Measurements from ENCODE around the gene EMX1. TPM values are rescaled to one million over a fixed set of nuclear protein-coding genes. Genes with fewer than 3 reads are reported as not detected.

The EMX1 gene
- polyA plus RNA-seq, 1 donor from 2014 or later, result 0.33 TPM

DNA sequence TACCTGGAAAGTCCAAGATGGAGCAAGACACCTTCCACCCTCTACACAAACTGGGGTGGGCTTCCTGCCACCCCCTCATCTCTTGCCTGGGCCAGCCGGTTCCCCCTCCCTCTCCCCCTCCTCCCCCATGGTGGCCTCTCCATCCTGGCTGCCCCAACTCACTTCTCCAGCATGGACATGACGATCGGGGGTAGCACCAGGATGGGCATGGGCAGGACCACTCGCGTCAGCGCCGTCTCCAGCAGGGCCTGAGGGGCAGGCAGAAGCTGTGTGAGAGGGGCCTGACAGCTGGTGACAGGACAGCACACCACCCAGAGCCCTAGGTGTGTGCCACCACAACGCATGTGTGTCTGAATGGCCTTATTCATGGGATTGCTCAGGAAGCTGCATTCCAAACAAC, 51.0 kb downstream of the EMX1 start (continued):
- no peak for TF ChIP-seq POLR2AphosphoS5 (IDR thresholded peaks at IDR 0.05)

DNA sequence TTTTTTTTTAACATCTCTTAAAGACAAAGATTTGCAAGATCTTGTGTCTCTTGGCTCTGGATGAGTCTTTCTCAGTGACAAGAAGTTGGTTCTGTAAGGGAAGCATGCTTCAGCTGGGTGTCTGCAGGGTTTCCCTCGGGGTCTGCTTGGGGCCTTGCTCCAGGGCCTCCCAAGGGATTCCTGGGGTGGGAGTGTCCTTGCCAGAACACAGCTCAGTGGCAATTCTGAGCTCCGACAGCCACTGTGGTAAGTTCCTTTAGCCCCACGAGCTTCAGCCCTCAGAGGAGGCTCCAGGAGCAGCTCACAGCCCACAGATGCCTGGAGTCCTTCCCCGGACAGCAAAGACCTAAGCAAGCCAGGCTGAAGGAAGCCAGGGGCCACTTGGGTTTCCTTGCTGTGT, 52.4 kb downstream of the EMX1 start:
- Histone ChIP-seq H3K27ac (ENCODE audit: low read length) (no peak overlapping the region), H3K9me3 (ENCODE audit: low read length) (no peaks in the 10 kb centered on the region), H3K4me3 (ENCODE audit: low read length) (no peak overlapping the region), H3K36me3 (ENCODE audit: insufficient read depth, low read length) (no peaks in the 10 kb centered on the region), H3K9ac (ENCODE audit: low read length) (no peak overlapping the region), H3K9me2 (ENCODE audit: insufficient read depth, low read length) (no peaks in the 10 kb centered on the region), H2AFZ (ENCODE audit: low read depth, low read length) (no peak overlapping the region), H3F3A (ENCODE audit: insufficient read depth, low read length, poor library complexity, severe bottlenecking) (no peaks in the 10 kb centered on the region), H3K27me3 (ENCODE audit: insufficient read depth, low read depth, low read length) (no peaks in the 10 kb centered on the region), H4K20me1 (ENCODE audit: insufficient read depth) (no peaks in the 10 kb centered on the region), H3K4me2 (ENCODE audit: low read length) (no peak overlapping the region), H3K79me2 (replicated peaks; ENCODE audit: insufficient read depth, low read length) (no peaks in the 10 kb centered on the region)
- TF ChIP-seq RAD21 (conservative IDR thresholded peaks at IDR 0.05), result no peak
- TF ChIP-seq, protein P1, sequence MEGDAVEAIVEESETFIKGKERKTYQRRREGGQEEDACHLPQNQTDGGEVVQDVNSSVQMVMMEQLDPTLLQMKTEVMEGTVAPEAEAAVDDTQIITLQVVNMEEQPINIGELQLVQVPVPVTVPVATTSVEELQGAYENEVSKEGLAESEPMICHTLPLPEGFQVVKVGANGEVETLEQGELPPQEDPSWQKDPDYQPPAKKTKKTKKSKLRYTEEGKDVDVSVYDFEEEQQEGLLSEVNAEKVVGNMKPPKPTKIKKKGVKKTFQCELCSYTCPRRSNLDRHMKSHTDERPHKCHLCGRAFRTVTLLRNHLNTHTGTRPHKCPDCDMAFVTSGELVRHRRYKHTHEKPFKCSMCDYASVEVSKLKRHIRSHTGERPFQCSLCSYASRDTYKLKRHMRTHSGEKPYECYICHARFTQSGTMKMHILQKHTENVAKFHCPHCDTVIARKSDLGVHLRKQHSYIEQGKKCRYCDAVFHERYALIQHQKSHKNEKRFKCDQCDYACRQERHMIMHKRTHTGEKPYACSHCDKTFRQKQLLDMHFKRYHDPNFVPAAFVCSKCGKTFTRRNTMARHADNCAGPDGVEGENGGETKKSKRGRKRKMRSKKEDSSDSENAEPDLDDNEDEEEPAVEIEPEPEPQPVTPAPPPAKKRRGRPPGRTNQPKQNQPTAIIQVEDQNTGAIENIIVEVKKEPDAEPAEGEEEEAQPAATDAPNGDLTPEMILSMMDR (IDR thresholded peaks at IDR 0.05; ENCODE audit: poor library complexity, severe bottlenecking), result no peak
- TF ChIP-seq TAF1 (IDR thresholded peaks at IDR 0.05; ENCODE audit: low read depth), result no peak
- no peak for TF ChIP-seq EZH2 (IDR thresholded peaks at IDR 0.05; ENCODE audit: borderline replicate concordance, insufficient read depth, low read length, poor library complexity, severe bottlenecking)
- TF ChIP-seq MXI1 (conservative IDR thresholded peaks at IDR 0.05; ENCODE audit: poor library complexity, severe bottlenecking), result no peak
- no peak for TF ChIP-seq SMC3 (conservative IDR thresholded peaks at IDR 0.05; ENCODE audit: poor library complexity)

DNA sequence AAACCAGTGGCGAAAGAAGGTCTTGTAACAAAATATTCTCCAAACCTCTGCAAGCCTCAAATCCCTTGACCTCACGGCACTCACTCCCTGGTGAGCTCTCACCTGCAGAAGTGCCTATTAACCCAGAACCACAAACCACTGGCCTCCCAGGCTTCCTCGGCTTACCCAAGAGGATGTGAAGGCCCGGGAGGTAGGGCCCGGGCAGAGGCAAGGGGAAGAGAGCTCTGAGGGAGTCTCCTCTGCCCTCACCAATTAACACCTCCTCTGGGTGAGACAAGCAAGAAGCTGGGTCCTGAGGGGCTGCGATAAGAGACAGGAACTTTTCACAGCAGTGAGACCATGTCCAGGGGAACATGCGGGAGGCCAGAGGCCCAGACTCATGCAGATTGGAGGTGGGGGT, 53.7 kb downstream of the EMX1 start:
- Histone ChIP-seq H3K36me3 (ENCODE audit: insufficient read depth, low read length) (no peaks in the 10 kb centered on the region), H3K9me3 (ENCODE audit: low read length) (no peaks in the 10 kb centered on the region), H3K9ac (ENCODE audit: low read length) (no peak overlapping the region), H2AFZ (ENCODE audit: low read depth, low read length) (no peak overlapping the region), H3K9me2 (ENCODE audit: insufficient read depth, low read length) (no peaks in the 10 kb centered on the region), H3F3A (ENCODE audit: insufficient read depth, low read length, poor library complexity, severe bottlenecking) (no peaks in the 10 kb centered on the region), H3K79me2 (replicated peaks; ENCODE audit: insufficient read depth, low read length) (no peaks in the 10 kb centered on the region), H4K20me1 (ENCODE audit: insufficient read depth) (no peaks in the 10 kb centered on the region), H3K27me3 (ENCODE audit: insufficient read depth, low read depth, low read length) (no peaks in the 10 kb centered on the region), H3K27ac (ENCODE audit: low read length) (no peak overlapping the region), H3K4me3 (ENCODE audit: low read length) (no peak overlapping the region), H3K4me2 (ENCODE audit: low read length) (no peak overlapping the region)
- TF ChIP-seq, protein P2, sequence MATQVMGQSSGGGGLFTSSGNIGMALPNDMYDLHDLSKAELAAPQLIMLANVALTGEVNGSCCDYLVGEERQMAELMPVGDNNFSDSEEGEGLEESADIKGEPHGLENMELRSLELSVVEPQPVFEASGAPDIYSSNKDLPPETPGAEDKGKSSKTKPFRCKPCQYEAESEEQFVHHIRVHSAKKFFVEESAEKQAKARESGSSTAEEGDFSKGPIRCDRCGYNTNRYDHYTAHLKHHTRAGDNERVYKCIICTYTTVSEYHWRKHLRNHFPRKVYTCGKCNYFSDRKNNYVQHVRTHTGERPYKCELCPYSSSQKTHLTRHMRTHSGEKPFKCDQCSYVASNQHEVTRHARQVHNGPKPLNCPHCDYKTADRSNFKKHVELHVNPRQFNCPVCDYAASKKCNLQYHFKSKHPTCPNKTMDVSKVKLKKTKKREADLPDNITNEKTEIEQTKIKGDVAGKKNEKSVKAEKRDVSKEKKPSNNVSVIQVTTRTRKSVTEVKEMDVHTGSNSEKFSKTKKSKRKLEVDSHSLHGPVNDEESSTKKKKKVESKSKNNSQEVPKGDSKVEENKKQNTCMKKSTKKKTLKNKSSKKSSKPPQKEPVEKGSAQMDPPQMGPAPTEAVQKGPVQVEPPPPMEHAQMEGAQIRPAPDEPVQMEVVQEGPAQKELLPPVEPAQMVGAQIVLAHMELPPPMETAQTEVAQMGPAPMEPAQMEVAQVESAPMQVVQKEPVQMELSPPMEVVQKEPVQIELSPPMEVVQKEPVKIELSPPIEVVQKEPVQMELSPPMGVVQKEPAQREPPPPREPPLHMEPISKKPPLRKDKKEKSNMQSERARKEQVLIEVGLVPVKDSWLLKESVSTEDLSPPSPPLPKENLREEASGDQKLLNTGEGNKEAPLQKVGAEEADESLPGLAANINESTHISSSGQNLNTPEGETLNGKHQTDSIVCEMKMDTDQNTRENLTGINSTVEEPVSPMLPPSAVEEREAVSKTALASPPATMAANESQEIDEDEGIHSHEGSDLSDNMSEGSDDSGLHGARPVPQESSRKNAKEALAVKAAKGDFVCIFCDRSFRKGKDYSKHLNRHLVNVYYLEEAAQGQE (IDR thresholded peaks at IDR 0.05; ENCODE audit: borderline replicate concordance), result no peak
- TF ChIP-seq SMC3 (conservative IDR thresholded peaks at IDR 0.05; ENCODE audit: poor library complexity) (no peak), EP300 (conservative IDR thresholded peaks at IDR 0.05; ENCODE audit: poor library complexity, severe bottlenecking) (no peak), MXI1 (conservative IDR thresholded peaks at IDR 0.05; ENCODE audit: poor library complexity, severe bottlenecking) (no peak), TAF1 (IDR thresholded peaks at IDR 0.05; ENCODE audit: low read depth) (no peak), POLR2AphosphoS5 (IDR thresholded peaks at IDR 0.05) (no peak), EZH2 (IDR thresholded peaks at IDR 0.05; ENCODE audit: borderline replicate concordance, insufficient read depth, low read length, poor library complexity, severe bottlenecking) (no peak), RAD21 (conservative IDR thresholded peaks at IDR 0.05) (no peak)
- TF ChIP-seq, protein P1 (IDR thresholded peaks at IDR 0.05; ENCODE audit: poor library complexity, severe bottlenecking), result no peak

Data from neural cell (in vitro differentiated cells).